SHP77 treated with DMSO at 0.1 percent for 48 hours (cell line): ENCODE data around the gene ZNF330.
"Not testable (repeated sequence)": the region's sequence is repeated elsewhere in the genome, so short reads cannot be mapped to it uniquely, and the experiment has no call there.

Experiments used
- DNase-seq: peaks from one replicate; lab custom pipeline; 2025; lab: John Stamatoyannopoulos, UW

ZNF330 gene

GRCh38 chr4:141220691-141221659 lies at the start of gene ZNF330:
Gene ZNF330, plus strand, starts transcription at chr4:141220895. Its CDS starts 1,477 bp downstream, at chr4:141222372.
- peak; percentile 48 for DNase-seq

- no peak for DNase-seq
These were observed 46.2 kb upstream of the ZNF330 start for GRCh38 chr4:141174457-141174856.

GRCh38 chr4:141177171-141177570 lies 43.5 kb upstream of the ZNF330 start:
- DNase-seq: no peak

GRCh38 chr4:141179474-141180373 lies 41.0 kb upstream of the ZNF330 start:
- DNase-seq: no peak

GRCh38 chr4:141180991-141181761 lies 39.5 kb upstream of the ZNF330 start:
- no peak for DNase-seq

GRCh38 chr4:141183491-141183890 lies 37.2 kb upstream of the ZNF330 start:
- DNase-seq: not testable (repeated sequence)

GRCh38 chr4:141192564-141192963 lies 28.1 kb upstream of the ZNF330 start:
- no peak for DNase-seq

GRCh38 chr4:141193516-141194034 lies 27.1 kb upstream of the ZNF330 start:
- DNase-seq: no peak

GRCh38 chr4:141195095-141195707 lies 25.5 kb upstream of the ZNF330 start:
- no peak for DNase-seq

- no peak for DNase-seq
These were observed 24.3 kb upstream of the ZNF330 start for GRCh38 chr4:141196227-141196933.

- DNase-seq: no peak
These were observed 12.7 kb upstream of the ZNF330 start for GRCh38 chr4:141207961-141208360.

GRCh38 chr4:141210168-141210567 lies 10.5 kb upstream of the ZNF330 start:
- DNase-seq: no peak

GRCh38 chr4:141213550-141213991 lies 7.1 kb upstream of the ZNF330 start:
- no peak for DNase-seq

- DNase-seq: no peak
These were observed 5.7 kb upstream of the ZNF330 start for GRCh38 chr4:141215030-141215429.

GRCh38 chr4:141216002-141216761 lies 4.5 kb upstream of the ZNF330 start:
- no peak for DNase-seq

- DNase-seq: no peak
These were observed 424 bp upstream of the ZNF330 start for GRCh38 chr4:141220271-141220670.

GRCh38 chr4:141223418-141223817 lies 2.7 kb downstream of the ZNF330 start:
- no peak for DNase-seq

GRCh38 chr4:141227280-141227679 lies 6.6 kb downstream of the ZNF330 start:
- not testable (repeated sequence) for DNase-seq

- DNase-seq: no peak
These were observed 8.9 kb downstream of the ZNF330 start for GRCh38 chr4:141229408-141230101.
